GM10266 (cell line): Measurements from ENCODE around the gene JARID2.

Experiments
- DNase-seq: peaks from one replicate; pipeline ENCODE4 v3.0.0; 2012; ENCODE audit errors: extremely low spot score
- TF ChIP-seq, protein P1 (sequence below): IDR thresholded peaks from 2 replicates; pipeline ENCODE4 v1.5.1; 2012; ENCODE audit warnings: mild to moderate bottlenecking, low read depth; ENCODE audit not compliant: control insufficient read depth, insufficient read depth; ENCODE audit errors: missing control alignments

Gene JARID2

DNA sequence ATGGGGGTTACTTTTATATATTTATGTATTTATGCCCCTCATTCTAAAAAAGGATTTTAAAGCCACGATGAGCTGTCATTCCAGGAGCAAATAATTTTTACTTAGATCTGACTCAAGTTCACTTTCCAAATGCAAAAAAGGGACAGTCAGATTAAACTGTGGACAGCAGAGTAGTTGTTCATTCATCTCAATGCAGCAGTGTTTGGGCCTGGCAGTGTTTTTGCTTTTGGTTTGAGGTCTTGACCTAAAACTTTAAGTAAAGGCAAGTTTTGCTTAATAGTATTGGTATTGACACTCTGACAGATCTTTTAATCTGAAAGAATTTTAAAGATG lies 13.9 kb downstream of the JARID2 start:
- TF ChIP-seq, protein P1, sequence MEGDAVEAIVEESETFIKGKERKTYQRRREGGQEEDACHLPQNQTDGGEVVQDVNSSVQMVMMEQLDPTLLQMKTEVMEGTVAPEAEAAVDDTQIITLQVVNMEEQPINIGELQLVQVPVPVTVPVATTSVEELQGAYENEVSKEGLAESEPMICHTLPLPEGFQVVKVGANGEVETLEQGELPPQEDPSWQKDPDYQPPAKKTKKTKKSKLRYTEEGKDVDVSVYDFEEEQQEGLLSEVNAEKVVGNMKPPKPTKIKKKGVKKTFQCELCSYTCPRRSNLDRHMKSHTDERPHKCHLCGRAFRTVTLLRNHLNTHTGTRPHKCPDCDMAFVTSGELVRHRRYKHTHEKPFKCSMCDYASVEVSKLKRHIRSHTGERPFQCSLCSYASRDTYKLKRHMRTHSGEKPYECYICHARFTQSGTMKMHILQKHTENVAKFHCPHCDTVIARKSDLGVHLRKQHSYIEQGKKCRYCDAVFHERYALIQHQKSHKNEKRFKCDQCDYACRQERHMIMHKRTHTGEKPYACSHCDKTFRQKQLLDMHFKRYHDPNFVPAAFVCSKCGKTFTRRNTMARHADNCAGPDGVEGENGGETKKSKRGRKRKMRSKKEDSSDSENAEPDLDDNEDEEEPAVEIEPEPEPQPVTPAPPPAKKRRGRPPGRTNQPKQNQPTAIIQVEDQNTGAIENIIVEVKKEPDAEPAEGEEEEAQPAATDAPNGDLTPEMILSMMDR = no peak
- no peak for DNase-seq

DNA sequence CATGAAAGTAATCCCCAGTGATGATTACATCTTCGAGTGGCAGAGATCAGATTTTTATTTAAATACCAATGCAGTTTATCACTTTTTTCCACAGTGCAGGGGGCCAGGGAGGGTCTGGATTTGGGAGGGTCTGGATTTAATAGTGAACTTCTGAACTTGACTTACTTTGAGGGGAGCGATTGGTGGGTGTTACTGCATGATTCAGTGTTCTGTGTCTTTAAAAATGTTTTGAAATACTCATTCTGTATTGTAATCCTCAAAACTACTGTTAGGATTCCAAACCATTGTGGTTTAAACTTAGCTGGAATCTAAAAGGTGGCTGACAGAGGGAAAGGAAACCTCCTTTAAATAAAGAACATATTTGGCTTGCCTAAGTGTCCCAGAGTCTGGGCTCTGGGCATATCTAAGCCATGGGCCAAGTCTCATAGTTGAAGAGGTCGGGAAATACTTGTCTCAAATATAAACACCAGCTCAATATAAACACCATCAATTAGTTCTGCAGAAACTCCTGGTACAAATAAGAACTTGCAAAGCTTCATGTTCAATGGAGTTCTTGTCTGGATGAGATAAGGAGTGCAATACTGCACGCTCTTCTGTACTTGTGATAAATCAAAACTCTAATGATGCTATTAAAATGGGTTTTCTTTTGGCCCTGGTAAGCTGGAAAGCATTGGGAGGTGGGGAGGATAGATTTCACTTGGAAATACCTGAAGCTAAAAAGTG lies 14.4 kb downstream of the JARID2 start:
- TF ChIP-seq, protein P1 = no peak
- DNase-seq = no peak

DNA sequence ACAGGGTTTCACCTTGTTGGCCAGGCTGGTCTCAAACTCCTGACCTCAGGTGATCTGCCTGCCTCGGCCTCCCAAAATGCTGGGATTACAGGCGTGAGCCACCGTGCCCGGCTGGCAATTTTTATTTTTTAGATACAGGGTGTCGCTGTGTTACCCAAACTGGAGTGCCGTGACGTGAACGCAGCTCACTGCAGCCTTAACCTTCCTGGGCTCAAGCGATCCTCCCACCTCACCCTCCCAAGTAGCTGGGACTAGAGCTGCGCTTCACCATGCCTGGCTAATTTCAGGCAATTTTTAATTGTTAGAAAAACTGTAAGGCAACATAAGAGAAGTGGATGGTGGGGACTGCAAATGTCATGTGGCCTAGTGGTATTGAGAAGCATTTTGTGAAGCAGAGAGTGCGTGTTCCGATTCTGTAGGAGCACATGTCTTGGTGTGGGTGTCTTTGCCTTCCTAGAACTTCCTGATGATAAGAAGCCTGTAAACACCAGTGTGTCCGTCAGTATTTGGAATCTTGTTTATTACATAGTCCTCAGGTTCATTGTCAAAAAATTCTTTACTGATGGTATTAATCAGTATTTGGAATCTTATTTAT lies 18.0 kb downstream of the JARID2 start:
- TF ChIP-seq, protein P1 = no peak
- DNase-seq = no peak

DNA sequence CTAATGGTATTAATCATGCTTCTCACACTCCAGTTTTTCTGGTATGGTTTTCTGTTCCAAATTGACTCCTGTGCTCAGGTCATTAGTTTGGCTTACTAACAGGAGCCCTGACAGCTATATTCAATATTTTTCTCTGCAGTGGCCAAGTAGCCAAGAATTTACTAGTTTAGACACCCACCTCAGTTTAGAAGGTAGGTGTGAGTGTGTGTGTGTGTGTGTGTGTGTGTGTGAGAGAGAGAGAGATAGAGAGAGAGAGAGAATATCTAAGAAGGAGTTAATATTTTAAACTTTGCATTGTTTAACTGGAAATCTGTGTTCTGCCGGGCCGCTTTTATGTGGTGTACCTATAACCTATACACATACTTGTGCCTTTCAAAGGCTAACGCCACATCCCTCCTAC lies 18.5 kb downstream of the JARID2 start:
- no peak for DNase-seq
- TF ChIP-seq, protein P1 = no peak

DNA sequence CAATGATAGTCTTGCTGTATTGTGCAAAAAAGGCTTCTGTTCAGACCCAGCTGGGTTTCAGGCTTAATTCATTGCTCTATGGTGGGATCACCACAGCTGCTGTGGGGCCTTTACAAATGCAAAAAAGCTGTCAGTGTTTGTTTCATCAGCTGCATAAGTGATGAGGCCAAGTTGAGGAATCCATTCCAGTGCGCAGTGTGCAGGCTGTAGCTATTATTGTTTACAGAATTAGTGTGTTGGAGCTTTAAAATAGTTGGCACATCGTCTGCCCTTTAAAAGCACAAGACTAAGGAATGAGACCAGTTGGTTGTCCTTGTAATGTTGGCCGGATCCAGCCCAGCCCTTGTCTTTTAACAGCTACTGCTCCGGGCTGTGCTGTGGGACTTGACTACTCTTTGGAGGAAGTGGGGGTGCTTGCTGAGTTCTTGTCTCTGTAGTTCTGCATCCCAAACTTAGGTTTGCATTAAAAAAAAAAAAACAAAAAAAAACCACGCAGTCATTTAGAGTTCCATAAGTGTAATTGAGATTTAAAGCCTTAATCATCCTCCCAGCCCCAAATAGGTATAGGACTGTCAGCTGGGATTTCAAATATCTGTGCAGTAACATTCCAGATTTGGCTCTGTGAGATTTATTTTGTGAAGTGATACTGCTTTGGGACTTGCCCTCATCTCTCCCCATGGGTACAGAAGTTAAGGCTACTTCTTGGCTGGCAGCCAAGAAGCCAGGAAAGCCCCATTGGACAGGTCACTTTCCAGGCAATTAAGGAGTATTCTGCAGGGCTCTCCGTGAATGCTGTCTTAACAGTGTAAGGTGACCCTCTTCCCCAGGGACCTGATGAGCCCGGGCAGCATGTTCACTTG lies 19.3 kb downstream of the JARID2 start:
- no peak for DNase-seq
- TF ChIP-seq, protein P1 = no peak

DNA sequence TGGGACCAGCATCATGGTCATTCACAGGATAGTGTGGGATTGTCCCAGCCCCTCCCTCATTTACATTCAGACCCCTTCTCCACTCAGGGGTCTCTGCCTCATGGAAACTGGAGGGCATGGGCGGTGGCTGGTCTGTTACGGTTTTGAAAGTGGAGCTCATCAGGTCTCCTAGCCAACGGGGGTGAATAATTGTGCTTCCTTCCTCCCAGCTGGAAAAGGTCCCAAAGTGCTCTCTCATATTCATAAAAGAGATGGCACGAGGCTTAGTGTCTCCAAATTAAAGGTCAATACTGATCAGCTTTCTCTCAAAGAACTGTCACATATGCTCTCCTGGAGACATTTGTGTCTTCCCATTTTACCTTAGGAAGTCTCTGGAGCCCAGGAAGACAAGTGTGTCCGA lies 19.9 kb downstream of the JARID2 start:
- TF ChIP-seq, protein P1 = no peak
- DNase-seq = no peak
